DOHH2 (cell line): ENCODE results near the gene RPS14.

Experiments
- EZH2phosphoT487 ChIP-seq: fragments of 200-600 bp; sonication (generic); IDR thresholded peaks from 2 replicates; pipeline ENCODE4 v1.6.1; 2017; ENCODE audit warnings: borderline replicate concordance, mild to moderate bottlenecking, antibody characterized with exemption, low read length, moderate library complexity, mixed read lengths
- TF ChIP-seq, protein P1 (sequence below): fragments of 200-600 bp; sonication (generic); IDR thresholded peaks from one replicate; pipeline ENCODE4 v1.5.1; 2014; ENCODE audit warnings: antibody characterized with exemption, mild to moderate bottlenecking, low read depth, low read length; ENCODE audit not compliant: poor library complexity, severe bottlenecking

- TF ChIP-seq, protein P1, sequence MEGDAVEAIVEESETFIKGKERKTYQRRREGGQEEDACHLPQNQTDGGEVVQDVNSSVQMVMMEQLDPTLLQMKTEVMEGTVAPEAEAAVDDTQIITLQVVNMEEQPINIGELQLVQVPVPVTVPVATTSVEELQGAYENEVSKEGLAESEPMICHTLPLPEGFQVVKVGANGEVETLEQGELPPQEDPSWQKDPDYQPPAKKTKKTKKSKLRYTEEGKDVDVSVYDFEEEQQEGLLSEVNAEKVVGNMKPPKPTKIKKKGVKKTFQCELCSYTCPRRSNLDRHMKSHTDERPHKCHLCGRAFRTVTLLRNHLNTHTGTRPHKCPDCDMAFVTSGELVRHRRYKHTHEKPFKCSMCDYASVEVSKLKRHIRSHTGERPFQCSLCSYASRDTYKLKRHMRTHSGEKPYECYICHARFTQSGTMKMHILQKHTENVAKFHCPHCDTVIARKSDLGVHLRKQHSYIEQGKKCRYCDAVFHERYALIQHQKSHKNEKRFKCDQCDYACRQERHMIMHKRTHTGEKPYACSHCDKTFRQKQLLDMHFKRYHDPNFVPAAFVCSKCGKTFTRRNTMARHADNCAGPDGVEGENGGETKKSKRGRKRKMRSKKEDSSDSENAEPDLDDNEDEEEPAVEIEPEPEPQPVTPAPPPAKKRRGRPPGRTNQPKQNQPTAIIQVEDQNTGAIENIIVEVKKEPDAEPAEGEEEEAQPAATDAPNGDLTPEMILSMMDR: no peak
- no peak for TF ChIP-seq EZH2phosphoT487
These were observed 18.0 kb downstream of the RPS14 start for GRCh38 chr5:150431574-150431973.
